Activated CD4-positive, alpha-beta T cell treated with anti-CD3 and anti-CD28 coated beads, Interleukin-10, Interleukin-2, amounts not matched to agents 100 ng/mL and 50 ng/mL, durations not matched to agents 16 hours and 8 hours (primary cell): ENCODE results near the gene PDE6H.

Experiments used
- DNase-seq: peaks from one replicate; pipeline ENCODE4 v3.0.0-alpha.2; 2020

Gene PDE6H

DNA sequence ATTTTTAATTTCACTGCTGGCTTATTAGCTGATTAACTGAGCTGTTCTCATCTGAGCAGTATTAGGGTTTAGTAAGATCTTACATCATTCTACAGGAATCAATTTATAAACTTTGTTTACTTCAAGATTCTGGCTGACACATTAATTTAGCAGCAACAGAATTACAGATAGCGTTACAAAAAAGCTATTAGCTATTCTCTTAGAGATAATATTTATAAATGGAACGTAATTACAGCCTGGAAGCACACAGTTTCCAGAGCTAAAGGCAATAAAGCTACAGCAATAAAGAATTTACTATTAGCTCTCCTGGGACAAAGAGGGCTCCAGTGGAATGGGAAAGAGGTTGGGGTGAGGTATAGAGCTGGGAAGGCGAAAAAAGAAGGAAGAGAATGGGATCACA, 34.7 kb downstream of the PDE6H start:
- no peak for DNase-seq

DNA sequence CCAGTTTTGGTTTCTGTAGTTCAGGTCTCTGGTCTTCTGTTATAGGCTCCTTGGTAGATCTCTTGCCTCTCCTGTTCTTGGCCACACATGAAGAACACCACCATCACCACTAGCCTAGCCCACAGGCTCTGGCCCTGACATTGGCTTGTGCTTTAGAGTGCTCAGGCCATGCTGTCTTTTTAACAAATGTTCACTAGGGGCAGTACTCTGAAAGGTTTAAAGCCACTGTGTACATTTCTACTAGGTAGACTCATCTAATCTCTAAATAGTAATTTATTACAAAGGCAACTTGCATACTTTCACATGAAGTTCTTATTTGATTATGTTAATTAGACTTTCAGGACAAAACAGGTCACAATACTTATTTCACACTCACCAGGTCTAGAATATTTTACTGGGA, 38.3 kb downstream of the PDE6H start:
- no peak for DNase-seq

DNA sequence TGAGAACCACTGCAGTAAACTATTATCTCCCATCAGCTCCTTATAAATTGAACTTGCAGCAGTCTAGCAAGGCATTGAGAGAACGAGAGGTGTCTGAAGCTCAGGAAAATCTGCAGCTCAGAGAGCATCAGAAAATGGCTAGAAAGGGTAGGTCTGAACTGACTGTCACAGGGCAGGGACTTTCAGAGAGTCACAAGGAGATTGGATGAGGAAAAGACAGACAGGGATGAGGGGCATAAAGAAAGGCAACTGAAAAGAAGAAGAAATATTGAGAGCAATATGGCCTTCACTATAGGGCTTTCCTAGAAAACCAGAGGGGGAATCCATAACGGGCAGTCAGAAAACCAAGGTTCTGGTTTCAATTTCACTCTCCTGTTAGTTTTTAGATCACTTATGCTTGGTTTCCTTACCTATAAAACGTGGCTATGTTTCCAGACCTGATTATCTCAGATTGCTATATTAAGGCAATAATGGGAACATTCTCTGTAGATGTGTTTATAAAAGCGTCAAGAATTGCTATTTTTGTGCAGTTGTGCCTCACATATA, 40.9 kb downstream of the PDE6H start:
- peak; percentile 27 for DNase-seq

DNA sequence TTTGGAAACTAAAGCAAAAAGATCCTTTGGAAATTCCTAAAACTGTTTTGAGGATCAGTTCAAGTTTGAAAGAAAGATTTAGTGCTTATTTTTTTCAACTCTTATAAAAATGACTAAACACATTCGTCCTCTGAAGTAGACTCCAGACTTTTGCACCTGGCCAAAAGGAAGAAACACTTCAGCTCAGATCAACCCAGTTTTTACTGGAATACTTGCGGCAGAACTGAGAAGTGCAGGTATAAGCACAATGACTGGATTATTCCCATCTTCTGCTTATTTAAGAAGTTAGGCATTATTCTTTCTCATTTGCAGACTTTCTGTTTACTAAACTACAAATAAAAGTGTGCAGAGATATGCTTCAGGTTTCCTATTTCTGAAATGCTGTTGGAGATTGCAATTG, 41.9 kb downstream of the PDE6H start:
- no peak for DNase-seq

DNA sequence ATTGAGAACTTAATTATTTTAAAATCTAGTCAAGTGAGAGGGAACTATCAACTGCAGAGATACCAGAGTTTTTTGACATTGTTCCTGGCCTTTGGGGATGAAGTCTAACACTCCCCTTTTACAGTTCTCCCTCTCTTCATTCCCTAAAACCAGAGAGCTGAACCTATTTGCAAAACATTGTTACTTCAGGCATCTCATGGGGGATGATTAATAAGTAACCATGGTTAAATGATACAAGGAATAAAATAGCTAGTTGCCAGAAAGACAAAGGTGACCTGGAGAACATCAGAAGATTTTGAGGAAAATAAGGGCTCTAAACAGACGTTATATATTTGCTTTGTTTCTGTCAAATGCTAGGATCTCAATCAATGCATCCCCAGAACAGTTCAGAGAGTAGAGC, 42.3 kb downstream of the PDE6H start:
- no peak for DNase-seq

DNA sequence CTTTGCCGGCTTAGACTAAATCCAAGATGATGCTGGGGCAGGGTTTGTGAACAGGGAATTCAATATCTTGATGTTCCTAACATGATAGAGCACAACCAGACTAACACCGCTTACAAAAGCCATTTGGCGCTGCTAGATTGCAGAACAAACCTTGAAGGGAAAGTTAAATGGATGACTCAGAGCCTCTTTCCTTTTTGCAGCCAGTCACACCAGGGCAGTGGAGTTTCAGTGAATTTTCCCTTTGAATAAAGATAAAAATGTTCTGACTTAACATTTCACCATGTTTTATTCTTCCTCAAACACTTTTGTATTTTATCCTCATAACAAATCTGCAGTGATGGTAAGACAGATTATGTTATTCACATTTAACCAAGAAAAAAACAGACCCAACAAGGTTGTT, 47.3 kb downstream of the PDE6H start:
- no peak for DNase-seq
